Left lobe of liver (tissue), 2 donors: ENCODE results near the gene PNPT1. TPM values are rescaled to one million over a fixed set of nuclear protein-coding genes. Genes with fewer than 3 reads are reported as not detected.
"Not testable (repeated sequence)": the region's sequence is repeated elsewhere in the genome, so short reads cannot be mapped to it uniquely, and the experiment has no call there.

ENCODE experiments used
- ATAC-seq: fragments of 200-7000 bp; cut with Tn5 transposase; one replicate; pipeline ENCODE4 v1.9.1; 2020; ENCODE audit warnings: mild to moderate bottlenecking, moderate library complexity
- DNase-seq: peaks from one replicate; pipeline ENCODE4 v3.0.0-alpha.2; 2020; ENCODE audit warnings: low spot score
- total RNA-seq: library from RNA; stranded (reverse); gene quantifications from one replicate; pipeline ENCODE4 v1.2.1, GENCODE V29; 2021
- donor health status: DM: no; HTN: no; CAD: no; lungs with moderate emphysema.
- donor health status: DM: no; HTN: yes; CAD: no.

PNPT1 gene
- total RNA-seq, 1 donor from 2014 or later: 10.0 TPM

- DNase-seq (no peak), ATAC-seq (no peak)
Measured at GRCh38 chr2:55601849-55602248, 91.8 kb downstream of the PNPT1 start.

GRCh38 chr2:55598056-55598795, 95.4 kb downstream of the PNPT1 start:
- DNase-seq (no peak), ATAC-seq (no peak)

GRCh38 chr2:55596795-55597194, 96.8 kb downstream of the PNPT1 start:
- not testable (repeated sequence) for DNase-seq, ATAC-seq

GRCh38 chr2:55595536-55595935, 98.1 kb downstream of the PNPT1 start:
- DNase-seq (no peak), ATAC-seq (peak; percentile 25)

- no peak for ATAC-seq
- no peak for DNase-seq
Measured at GRCh38 chr2:55592130-55592529, 101.5 kb downstream of the PNPT1 start.

GRCh38 chr2:55590810-55591440, 102.7 kb downstream of the PNPT1 start:
- ATAC-seq (no peak), DNase-seq (no peak)

- no peak for ATAC-seq
- DNase-seq: no peak
Measured at GRCh38 chr2:55585451-55586080, 108.1 kb downstream of the PNPT1 start.

Other genes starting within 250 kb of the PNPT1 start
- 5.6 TPM for gene CFAP36, start 174.1 kb downstream of the PNPT1 start, total RNA-seq
- gene PPP4R3B, start 76.2 kb downstream of the PNPT1 start, total RNA-seq: 38.7 TPM
- 3.1 TPM for gene EFEMP1, start 229.9 kb upstream of the PNPT1 start, total RNA-seq